Psoas muscle (tissue), 8 donors: ENCODE results near the gene DGCR8. TPM values are rescaled to one million over a fixed set of nuclear protein-coding genes. Genes with fewer than 3 reads are reported as not detected.

Source experiments
- ATAC-seq, 4 donors: fragments of 200-7000 bp; cut with Tn5 transposase; one replicate each; pipeline ENCODE4 v1.9.1; 2020; ENCODE audit warnings: moderate library complexity in 3 of 4, mild to moderate bottlenecking in 2 of 4
- DNase-seq, 2 donors: peaks; one replicate each; pipeline ENCODE4 v3.0.0-alpha.2; 2020
- H3K27ac ChIP-seq: fragments of 200-600 bp; one replicate; pipeline ENCODE4 v1.8.0; 2022
- H3K27me3 ChIP-seq, 3 donors: fragments of 200-600 bp in 1 of 3; one replicate each; pipeline versions ENCODE4 v1.6.1 to v1.8.0; 2013 to 2022; ENCODE audit warnings: low read length in 2 of 3, mild to moderate bottlenecking in 2 of 3, moderate library complexity in 1 of 3; ENCODE audit not compliant: insufficient read depth in 3 of 3
- H3K36me3 ChIP-seq, 2 donors: fragments of 200-600 bp in 1 of 2; one replicate each; pipeline versions ENCODE4 v1.6.1 to v1.8.0; 2013 to 2022; ENCODE audit warnings: low read depth in 1 of 2, mild to moderate bottlenecking in 1 of 2, moderate library complexity in 1 of 2; ENCODE audit not compliant: insufficient read depth in 1 of 2
- H3K4me1 ChIP-seq: fragments of 200-600 bp; one replicate; pipeline ENCODE4 v1.8.0; 2022
- H3K4me3 ChIP-seq: fragments of 200-600 bp; one replicate; pipeline ENCODE4 v1.8.0; 2022; ENCODE audit warnings: mild to moderate bottlenecking
- H3K9me3 ChIP-seq: fragments of 200-600 bp; one replicate; pipeline ENCODE4 v1.8.0; 2022
- CTCF ChIP-seq: fragments of 200-600 bp; IDR thresholded peaks from one replicate; pipeline ENCODE4 v1.8.0; 2022; ENCODE audit warnings: antibody characterized with exemption
- WGBS, 3 donors: extraction: QIAGEN DNeasy Blood & Tissue Kit; methylation state at CpG; one replicate each; pipeline versions ENCODE4 v1.1.6 to v1.1.7; 2013; 5-methylcytosine and 5-hydroxymethylcytosine counted together
- intact Hi-C, 2 donors: fragments of 100-400 bp; cut with DNase I; formaldehyde crosslinking; loops; one replicate each; pipeline versions ENCODE4 v1.11.0 to v1.14.2; 2022
- polyA plus RNA-seq, 3 donors: library from polyadenylated mRNA; stranded (reverse); fragments of 200-250 nt; gene quantifications; one replicate each; pipeline ENCODE4 v1.2.3, GENCODE V29; 2013
- total RNA-seq, 4 donors: library from RNA; stranded (reverse); fragmentation: NEBNext Ultra II Directional in 2 of 4; extraction: Animal tissue kit (Norgen Biotek cat#: 25700) in 2 of 4; gene quantifications; one replicate each; pipeline versions ENCODE4 v1.2.1 to v1.2.4, GENCODE V29; 2021 to 2023
- donor health status: healthy with polysubstance abuse.
- donor health status: DM: no; HTN: no; CAD: no; lungs with moderate emphysema.
- donor health status: Bipolar disorder and iron deficiency.
- donor health status: healthy.
- donor health status: DM: yes; HTN: yes; CAD: no.
- donor health status: DM: no; HTN: no; CAD: no.
- donor health status: DM: no; HTN: no; CAD: no.
- donor health status: DM: yes; HTN: yes; CAD: no.

DGCR8 gene
- total and polyA plus RNA-seq, 7 donors = 10.5 to 21.5 (median 15.3) TPM

- WGBS, 3 donors = 56 to 61% (median 58%) methylated on average over 23 of the region's 23 CpGs
- Histone ChIP-seq H3K9me3 (no peaks in the 10 kb centered on the region), H3K27ac (peak overlapping the region; percentile 61), H3K4me3 (no peak overlapping the region), H3K4me1 (peaks cover 49% of the 10 kb centered on the region), H3K36me3 (peaks cover 13 to 44% of the 10 kb centered on the region in 2 donors), H3K27me3 (no peaks in the 10 kb centered on the region)
- DNase-seq (peak in 1 of 2 donors; percentile 78), ATAC-seq (peak in 2 of 4 donors; percentile 31 to 37)
- intact Hi-C loops = loop anchor here (5.0 kb wide), 2 partner anchors 33 to 62 kb away; partner anchors contain the start of genes RANBP1 (in 1 of the 2), TANGO2 (in 1 of the 2) and TRMT2A (in 1 of the 2)
- TF ChIP-seq CTCF = peak; percentile 15
Measured at GRCh38 chr22:20084547-20085413, 4.7 kb downstream of the DGCR8 start.

GRCh38 chr22:20085651-20086050, 5.6 kb downstream of the DGCR8 start:
- peaks cover 21 to 53% of the 10 kb centered on the region in 2 donors for H3K36me3 ChIP-seq
- H3K27me3 ChIP-seq = no peaks in the 10 kb centered on the region
- H3K27ac ChIP-seq = no peak overlapping the region
- no peak overlapping the region for H3K4me3 ChIP-seq
- H3K9me3 ChIP-seq = no peaks in the 10 kb centered on the region
- WGBS, 3 donors = 95 to 96% (median 96%) methylated on average over 20 of the region's 20 CpGs
- intact Hi-C loops = no loop called here
- no peak for TF ChIP-seq CTCF
- ATAC-seq = no peak
- no peak for DNase-seq
- H3K4me1 ChIP-seq = peaks cover 49% of the 10 kb centered on the region

GRCh38 chr22:20086101-20086599, 6.1 kb downstream of the DGCR8 start:
- WGBS, 3 donors = 91 to 93% (median 92%) methylated on average over 24 of the region's 24 CpGs

GRCh38 chr22:20086763-20087162, 6.7 kb downstream of the DGCR8 start:
- H3K4me3 ChIP-seq = no peak overlapping the region
- no peak for DNase-seq
- no peak for TF ChIP-seq CTCF
- H3K4me1 ChIP-seq = peaks cover 39% of the 10 kb centered on the region
- WGBS, 3 donors = 95 to 100% (median 98%) methylated on average over 5 of the region's 5 CpGs
- H3K9me3 ChIP-seq = no peaks in the 10 kb centered on the region
- no peak overlapping the region for H3K27ac ChIP-seq
- H3K27me3 ChIP-seq = no peaks in the 10 kb centered on the region
- intact Hi-C loops = no loop called here
- no peak for ATAC-seq
- H3K36me3 ChIP-seq = peaks cover 27 to 64% of the 10 kb centered on the region in 2 donors

More at GRCh38 chr22:20086101-20086599, 6.1 kb downstream of the DGCR8 start:
- no peak for TF ChIP-seq CTCF
- no peak overlapping the region for H3K27ac ChIP-seq
- H3K36me3 ChIP-seq = peaks cover 22 to 58% of the 10 kb centered on the region in 2 donors
- intact Hi-C loops = no loop called here
- DNase-seq = no peak
- H3K9me3 ChIP-seq = no peaks in the 10 kb centered on the region
- no peak for ATAC-seq
- peaks cover 45% of the 10 kb centered on the region for H3K4me1 ChIP-seq
- H3K27me3 ChIP-seq = no peaks in the 10 kb centered on the region
- H3K4me3 ChIP-seq = no peak overlapping the region
